Activated CD8-positive, alpha-beta memory T cell treated with anti-CD3 and anti-CD28 coated beads for 1 hour (primary cell): Measurements from ENCODE around the gene ATRAID.
"Not testable (repeated sequence)": the region's sequence is repeated elsewhere in the genome, so short reads cannot be mapped to it uniquely, and the experiment has no call there.

Source experiments
- DNase-seq, 2 donors: peaks; one replicate each; pipeline ENCODE4 v3.0.0-alpha.2; 2020; ENCODE audit warnings: low read depth in 1 of 2; ENCODE audit errors: extremely low read depth in 1 of 2

The ATRAID gene

DNA sequence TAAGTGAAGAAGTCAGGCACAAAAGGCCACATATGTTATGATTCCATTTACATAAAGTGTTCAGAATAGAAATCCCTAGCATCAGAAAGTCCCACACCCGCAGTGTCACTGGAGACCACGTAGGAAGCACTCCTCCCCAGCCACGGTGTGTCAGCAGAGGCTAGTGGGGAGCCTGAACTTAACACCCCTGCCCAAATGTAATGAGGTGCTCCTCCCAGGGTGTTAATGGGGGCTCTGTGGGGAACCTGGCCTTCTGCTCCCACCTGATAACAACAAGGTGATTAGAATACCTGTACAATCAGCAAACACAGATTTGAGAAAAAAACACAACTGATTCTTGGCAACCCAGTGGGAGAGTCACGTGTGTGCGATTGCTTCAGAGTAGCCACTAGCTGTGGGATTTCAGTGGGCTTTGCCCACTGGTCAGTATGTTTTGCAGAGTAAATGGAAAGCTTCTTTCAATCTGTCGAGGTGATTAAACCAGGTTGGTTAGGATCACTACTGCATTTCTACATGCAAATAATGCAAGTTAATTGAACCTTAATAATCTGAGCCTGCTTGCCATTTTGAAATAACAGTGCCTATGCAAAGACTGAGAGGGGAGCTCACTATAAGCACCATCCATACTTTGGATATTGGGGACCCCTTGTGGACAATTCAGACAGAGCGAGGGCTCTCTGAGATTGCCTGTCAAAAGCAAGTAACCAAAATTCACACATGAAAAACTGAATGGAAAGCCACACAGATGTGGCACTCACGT, 20.6 kb upstream of the ATRAID start:
- DNase-seq, result peak in 1 of 2 donors; percentile 13

- DNase-seq, result no peak
These were observed 17.1 kb upstream of the ATRAID start for GRCh38 chr2:27194538-27195354.

GRCh38 chr2:27195799-27196198, 16.0 kb upstream of the ATRAID start:
- not testable (repeated sequence) for DNase-seq

DNA sequence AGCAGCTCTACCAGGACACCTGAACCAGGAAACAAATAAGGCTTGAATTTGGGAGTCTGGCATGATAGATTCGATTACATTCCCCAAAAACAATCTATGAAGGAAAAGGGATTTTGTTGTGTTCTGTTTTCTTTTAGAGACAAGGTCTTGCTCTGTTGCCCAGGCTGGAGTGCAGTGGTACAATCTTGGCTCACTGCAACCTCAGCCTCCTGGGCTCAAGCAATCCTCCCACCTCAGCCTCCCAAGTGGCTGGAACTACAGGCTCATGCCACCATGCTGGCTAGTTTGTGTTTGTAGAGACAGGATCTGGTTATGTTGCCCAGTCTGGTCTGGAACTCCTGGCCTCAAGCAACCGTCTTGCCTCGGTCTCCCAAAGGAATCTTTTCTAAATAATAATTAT, 13.8 kb upstream of the ATRAID start:
- DNase-seq, result not testable (repeated sequence)

DNA sequence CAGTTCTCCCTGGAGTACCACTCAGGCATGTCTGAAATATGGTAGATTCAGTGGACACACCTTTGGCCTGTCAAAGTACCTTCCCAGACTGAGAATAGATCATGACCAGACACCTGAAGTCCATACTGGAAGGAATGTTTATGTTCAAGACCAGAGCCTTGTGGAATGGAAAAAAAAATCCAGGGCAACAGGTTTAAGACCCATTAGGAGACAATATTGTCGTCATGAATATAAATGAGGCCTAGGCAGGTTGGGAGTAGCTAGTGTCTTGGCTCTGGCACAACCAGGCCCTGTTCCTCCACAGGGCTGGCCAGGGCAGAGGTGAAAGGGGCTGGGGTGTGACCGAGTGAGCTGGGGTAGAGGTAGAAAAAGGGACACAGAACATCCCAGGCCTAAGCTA, 13.2 kb upstream of the ATRAID start:
- DNase-seq, result no peak

- no peak for DNase-seq
These were observed 12.6 kb upstream of the ATRAID start for GRCh38 chr2:27199241-27199640.

GRCh38 chr2:27201675-27202074, 10.2 kb upstream of the ATRAID start:
- DNase-seq, result no peak

- DNase-seq, result no peak
These were observed 9.0 kb upstream of the ATRAID start for GRCh38 chr2:27202854-27203253.

DNA sequence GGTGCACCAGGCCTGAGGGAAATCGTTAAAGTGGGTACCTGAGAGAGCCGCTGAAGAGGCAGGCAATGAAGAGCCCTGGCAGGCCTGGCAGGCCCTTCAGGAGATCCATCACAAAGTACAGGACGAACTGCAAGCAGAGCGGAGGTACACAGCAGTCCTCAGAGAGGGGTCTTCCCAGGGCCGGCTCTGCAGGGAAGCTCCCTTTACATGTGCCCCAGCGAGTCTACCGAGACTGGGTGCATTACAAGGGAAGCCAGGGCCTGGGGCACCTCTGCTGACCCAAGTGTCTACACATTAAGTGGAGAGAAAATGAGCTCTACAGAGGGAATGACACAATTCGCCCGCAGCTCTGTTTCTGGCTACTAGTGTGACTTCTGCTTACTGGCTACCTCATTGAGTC, 8.1 kb upstream of the ATRAID start:
- no peak for DNase-seq

DNA sequence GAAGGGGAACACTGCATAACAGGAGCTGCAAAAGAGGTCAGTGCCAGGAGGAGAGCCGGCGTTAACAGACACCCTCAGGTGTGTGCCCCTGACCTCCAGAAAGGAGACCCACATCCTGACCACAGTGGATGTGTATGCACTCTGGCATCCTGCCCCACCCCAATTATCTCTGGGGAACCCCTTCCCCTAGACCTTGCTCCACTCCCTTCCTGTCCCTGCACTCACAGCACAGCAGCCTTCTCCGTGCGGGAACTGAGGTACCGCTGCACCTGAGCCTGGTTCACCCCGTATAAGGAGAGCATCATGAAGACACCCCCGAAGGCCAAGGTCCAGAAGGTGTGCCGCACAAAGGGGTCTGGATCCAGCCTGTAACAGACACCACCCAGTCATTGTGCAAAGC, 7.3 kb upstream of the ATRAID start:
- DNase-seq, result no peak

GRCh38 chr2:27205206-27205605, 6.6 kb upstream of the ATRAID start:
- no peak for DNase-seq

GRCh38 chr2:27206346-27206745, 5.5 kb upstream of the ATRAID start:
- no peak for DNase-seq

- no peak for DNase-seq
These were observed 3.3 kb upstream of the ATRAID start for GRCh38 chr2:27208486-27209050.

- no peak for DNase-seq
These were observed 2.0 kb upstream of the ATRAID start for GRCh38 chr2:27209621-27210401.

DNA sequence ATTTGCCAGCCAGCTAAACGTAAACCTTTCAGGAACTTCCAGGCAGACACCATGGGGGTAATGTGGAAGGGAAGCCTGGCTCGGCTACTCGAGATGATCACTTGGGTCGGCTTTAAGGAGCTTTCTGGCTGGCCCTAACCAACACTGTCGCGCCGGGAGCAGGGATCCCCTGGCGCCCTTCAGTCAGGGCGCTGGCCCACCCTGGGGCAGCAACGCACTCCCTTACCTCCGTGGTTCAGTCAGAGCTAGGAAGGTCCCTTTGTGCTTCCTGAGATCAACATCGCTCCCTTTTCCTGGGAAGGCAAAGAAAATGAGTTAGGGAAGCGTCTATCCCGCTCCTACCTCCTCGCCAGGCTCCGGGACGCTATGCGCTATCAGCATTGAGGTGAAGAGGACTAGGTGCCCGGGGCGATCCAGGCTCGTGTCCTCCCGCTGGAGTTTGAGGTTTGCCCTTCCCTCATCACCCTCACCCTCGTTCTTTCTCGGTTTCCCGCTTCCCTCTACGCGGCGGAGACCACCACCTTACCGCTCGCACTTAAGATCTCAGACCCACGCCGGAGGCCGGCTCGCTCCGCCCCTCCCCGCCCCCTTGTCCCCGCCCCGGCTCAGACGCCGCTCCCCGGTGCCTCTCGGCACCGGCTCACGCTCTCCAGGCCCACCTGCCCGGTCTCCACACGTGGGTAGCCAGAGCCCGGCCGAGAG, 449 bp upstream of the ATRAID start:
- no peak for DNase-seq

- no peak for DNase-seq
These were observed 1.0 kb downstream of the ATRAID start for GRCh38 chr2:27212626-27213471.

DNA sequence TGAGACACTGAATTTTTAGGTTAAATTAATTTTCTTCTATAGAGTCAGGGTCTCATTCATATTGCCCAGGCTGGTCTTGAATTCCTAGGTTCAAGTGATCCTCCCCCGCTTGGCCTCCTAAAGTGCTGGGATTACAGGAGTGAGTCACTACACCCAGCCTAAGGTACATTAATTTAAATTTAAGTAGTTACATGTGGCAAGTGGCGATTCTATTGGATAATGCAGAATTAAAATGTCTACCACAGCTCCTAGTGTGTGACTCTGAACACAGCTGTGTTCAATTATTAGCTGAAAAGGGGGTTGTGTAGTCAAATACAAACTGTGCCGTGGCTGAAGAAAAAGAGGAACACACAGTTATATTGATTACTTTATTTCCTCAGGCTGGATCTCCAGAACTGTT, 3.1 kb downstream of the ATRAID start:
- DNase-seq, result no peak

DNA sequence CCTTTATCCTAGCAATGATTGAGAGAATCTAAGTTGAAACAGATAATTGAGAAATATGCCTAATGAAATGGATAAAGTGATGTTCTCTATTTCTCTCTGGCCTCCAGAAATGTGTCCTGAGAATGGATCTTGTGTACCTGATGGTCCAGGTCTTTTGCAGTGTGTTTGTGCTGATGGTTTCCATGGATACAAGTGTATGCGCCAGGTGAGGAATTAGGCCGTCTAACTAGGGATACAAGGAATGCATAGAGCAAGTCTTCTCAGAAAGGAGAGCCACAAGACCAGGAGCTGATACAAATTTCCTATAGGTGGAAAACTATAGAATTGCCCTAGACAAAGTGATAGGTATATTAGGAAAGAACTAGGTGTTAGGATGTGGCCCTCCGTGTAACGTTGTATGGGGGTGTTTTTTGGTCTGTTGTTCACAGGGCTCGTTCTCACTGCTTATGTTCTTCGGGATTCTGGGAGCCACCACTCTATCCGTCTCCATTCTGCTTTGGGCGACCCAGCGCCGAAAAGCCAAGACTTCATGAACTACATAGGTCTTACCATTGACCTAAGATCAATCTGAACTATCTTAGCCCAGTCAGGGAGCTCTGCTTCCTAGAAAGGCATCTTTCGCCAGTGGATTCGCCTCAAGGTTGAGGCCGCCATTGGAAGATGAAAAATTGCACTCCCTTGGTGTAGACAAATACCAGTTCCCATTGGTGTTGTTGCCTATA, 4.7 kb downstream of the ATRAID start:
- DNase-seq, result no peak
